ENCODE data around the gene CDK5R1. TPM values are rescaled to one million over a fixed set of nuclear protein-coding genes. Genes with fewer than 3 reads are reported as not detected.

CDK5R1 gene
- polyA plus RNA-seq, 3 donors = 4.0 to 5.4 (median 5.0) TPM

Other genes with a start within 250 kb of the CDK5R1 start
- gene RHBDL3, start 221.2 kb upstream of the CDK5R1 start, polyA plus RNA-seq (ENCODE audit: insufficient read length in 3 of 3) = 1 to 10 TPM; 1.4 to 1.8 (median 1.4) TPM
- 10 to 100 TPM; 35.8 to 53.9 (median 48.9) TPM for gene C17orf75, start 144.8 kb upstream of the CDK5R1 start, polyA plus RNA-seq (ENCODE audit: insufficient read length in 3 of 3)
- gene ZNF207, start 136.8 kb upstream of the CDK5R1 start, polyA plus RNA-seq (ENCODE audit: insufficient read length in 3 of 3) = 100 to 1,000 TPM; 191 to 275 (median 270) TPM
- 100 to 1,000 TPM in 2 of 3 donors, 10 to 100 TPM in 1; 98.0 to 123 (median 108) TPM for gene PSMD11, start 42.5 kb upstream of the CDK5R1 start, polyA plus RNA-seq (ENCODE audit: insufficient read length in 3 of 3)

Data from renal pelvis (tissue), 3 donors.